Stimulated activated CD4-positive, alpha-beta T cell treated with anti-CD3 and anti-CD28 coated beads, TNF-alpha, amount 100 ng/mL, for 1 hour (primary cell): ENCODE results near the gene KCNIP4.

Experiments used
- DNase-seq, 3 donors: peaks; one replicate each; pipeline ENCODE4 v3.0.0-alpha.2; 2020; ENCODE audit warnings: low read depth in 3 of 3, low spot score in 1 of 3

The KCNIP4 gene

DNA sequence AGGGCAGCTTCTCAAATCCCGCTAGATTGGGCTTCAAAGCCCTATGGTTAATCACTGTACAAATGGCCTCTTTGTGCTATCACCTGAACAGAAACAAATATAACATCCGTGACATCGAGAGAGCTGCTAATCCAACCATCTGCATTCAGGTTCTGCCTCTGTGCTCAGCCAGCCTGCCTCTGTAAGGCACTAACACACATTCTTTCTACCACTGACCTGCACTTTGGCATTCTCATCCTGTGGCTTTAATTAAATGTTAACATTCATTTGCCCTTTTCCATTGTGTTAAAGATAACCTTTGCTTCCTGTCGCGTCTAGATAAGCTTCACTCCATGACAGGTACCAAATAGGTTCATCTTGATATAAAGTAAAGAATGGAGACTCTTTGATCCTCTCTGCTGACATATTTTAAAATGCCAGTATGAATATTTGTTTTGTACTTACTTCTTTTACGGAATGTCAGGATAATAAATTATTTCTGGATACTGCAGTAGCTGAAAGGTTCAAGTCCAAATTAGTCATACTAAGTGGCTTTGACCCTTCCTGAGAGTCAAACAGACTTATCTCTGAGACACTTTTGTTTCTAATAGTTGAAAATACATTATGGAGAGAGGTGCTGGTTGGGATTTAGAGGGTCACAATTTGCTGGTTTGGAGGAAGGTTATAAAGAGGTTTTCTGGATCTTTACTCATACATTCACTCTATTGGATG lies 742.6 kb downstream of the KCNIP4 start:
- DNase-seq: no peak

DNA sequence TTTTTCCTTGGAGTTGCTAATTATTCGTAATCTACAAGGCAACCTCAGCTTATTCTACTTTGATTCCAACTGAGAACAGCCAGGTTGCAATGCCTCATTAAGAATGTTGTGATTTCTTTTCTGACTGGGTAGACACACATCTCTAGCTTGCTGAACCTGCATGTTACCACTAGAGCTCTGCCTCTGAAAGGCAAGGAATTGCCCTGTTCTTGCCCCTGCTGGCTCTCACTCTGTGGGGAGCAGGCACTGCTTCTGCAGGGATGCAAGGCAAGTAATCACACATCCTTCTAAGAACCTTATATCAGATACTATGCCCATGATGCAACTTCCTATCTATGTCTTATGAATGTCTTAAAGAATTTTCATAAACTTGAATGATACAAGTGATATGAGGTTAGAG lies 745.2 kb downstream of the KCNIP4 start:
- DNase-seq: no peak

DNA sequence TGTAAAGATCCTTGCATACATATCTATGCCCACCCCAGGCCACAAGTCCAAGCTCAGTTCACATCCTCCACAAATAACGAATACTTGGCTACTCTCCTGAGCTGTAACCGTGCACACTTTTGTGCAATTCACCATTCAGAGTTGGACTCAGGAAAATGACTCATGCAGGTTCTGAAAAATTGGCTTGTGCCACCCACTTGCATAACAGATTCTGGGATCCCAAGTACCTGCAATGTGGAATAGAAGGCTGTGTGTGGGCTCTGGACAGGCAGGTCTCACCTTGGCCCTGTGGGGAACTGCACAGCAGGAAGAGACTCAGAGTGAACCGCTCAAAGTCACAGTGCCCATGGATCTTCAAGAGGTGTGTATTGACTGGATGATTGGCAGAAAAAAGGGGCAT lies 745.6 kb downstream of the KCNIP4 start:
- no peak for DNase-seq

DNA sequence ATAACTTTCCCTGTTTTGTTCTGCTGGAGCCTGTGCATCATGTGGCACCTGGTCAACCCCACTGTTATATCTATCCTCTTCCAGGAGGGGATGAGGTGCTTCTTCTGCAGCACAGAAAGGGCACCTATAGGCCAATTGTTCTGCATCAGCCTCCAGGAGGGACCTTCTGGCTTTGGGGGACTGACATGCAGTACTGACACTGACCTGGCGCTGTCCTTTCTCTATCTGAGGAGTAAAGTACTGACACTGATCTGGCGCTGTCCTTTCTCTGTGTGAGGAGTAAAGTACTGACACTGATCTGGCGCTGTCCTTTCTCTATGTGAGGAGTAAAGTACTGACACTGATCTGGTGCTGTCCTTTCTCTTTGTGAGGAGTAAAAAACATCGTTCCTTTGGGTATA lies 749.9 kb downstream of the KCNIP4 start:
- no peak for DNase-seq

DNA sequence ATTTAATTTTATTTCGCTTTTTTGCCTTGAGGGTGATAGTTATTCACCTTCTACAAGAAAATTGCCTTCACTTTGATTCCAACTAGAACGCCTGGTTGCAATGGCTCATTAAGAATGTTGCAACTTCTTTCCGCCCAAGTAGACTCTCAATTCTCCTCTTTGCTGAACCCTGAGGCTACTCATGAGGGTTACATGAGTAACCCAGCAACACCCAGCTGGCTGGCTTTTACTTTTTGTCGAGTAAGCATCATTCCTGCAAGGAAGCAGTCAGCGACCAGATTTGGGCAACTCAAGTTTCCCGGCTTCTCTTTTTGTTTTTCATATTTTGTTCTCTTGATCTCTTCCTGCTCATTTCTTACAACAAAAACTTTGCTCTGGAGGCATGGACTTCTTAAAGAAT lies 752.9 kb downstream of the KCNIP4 start:
- DNase-seq: no peak

DNA sequence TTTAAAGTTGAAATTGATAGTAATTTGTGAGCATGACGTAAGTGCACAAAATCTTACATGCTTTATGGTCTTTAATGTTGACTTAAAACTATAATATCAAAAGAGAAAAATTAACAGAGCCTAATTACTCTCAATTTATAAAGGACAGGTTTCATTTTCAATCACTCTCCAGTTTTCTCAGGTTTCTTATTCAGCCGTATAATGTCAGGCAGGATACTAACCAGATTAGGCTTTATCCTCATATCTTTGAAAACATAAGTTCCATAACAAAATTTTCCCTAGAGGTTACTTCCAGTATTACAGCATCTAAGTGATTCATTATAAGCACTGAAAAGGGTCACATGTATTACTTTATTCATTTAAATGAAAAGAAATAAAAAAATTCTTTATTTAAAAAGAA lies 756.2 kb downstream of the KCNIP4 start:
- no peak for DNase-seq

DNA sequence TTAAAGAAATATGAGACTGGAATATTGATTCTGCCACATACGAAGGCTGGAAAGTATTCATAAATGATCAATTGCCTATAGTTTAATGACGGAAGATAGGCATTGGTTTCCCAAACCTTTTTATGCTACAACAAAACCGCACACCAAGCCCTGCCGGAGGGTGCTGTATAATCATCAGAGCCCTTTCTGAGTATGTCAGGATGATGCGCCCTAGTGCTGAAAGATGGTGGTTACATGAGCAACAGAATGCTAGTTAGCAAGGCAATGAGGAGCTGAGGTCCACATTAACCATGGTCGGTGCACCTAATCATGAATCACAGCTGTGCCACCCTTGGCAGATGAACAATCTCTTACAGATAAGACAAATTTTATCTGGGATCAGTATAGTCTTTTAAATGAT lies 757.3 kb downstream of the KCNIP4 start:
- no peak for DNase-seq

DNA sequence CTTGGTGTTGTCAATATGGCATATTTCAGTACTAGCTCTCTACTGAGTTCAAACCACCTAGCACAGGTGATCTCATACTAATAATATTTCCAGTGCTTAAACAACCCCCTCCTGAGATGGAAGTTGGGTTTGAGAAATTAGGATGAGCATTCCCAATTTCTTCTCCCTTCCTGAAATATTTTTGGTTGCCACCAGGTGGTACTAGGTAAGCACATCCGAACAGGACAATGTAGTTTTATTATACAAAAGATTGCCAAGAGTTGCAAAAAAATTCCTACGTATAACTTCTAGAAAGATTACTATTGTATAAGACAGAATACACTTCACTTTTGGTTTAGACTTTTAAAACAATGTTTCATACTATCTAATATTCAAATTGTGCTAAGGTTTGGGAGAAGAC lies 763.8 kb downstream of the KCNIP4 start:
- DNase-seq: no peak

DNA sequence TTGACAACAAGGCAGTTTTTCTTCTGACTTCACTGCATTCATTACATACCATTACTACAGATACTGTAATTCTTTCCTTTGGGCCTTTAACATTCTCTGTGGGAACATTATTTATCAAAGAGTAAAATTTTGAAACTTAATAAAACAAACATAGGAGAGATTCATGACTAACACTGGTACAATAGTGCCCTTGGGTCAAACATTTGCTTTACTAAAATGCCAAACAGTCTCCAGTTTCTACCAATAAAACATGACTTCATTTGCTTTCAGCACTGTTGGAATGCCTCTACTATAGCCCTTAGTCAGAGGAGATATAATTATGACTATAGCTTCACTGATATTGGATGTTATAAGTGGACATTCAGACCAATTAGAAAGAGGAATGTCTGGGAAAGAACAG lies 766.9 kb downstream of the KCNIP4 start:
- DNase-seq: no peak

DNA sequence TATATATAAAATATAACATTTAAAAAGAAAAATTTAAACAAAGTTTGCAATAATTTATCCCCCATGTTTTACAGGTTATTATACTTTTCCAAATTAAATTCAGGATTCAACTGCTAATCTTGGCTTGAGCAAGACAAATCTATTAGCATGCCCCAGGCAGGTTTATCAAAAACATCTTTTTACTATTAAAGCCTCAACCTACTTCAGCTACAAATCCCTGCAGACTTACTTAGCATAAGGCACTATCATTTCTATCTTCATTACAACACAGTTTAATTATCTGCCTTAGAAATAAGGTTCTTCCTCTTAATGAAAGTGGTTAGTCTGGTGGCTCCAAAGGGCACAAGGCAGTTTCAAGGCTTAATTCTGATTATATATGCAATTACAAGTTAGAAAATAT lies 770.7 kb downstream of the KCNIP4 start:
- no peak for DNase-seq

DNA sequence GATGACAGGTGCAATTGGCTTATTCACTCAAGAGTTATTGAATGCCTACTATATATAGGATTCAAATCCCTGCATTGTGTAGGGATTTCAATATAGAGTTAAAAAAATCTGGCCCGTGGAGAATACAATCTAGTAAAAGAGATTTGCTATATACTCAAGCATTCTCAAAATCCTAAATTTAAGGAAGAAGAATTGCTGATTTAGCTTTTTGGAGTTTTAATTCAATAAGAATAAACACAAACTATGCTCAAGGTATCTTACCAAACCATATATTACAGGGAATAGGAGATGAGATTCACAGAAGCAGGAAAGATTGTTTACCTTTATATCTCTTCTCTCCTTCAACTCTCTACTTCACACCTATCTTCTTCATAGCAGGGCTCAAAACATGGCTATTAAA lies 771.5 kb downstream of the KCNIP4 start:
- no peak for DNase-seq

DNA sequence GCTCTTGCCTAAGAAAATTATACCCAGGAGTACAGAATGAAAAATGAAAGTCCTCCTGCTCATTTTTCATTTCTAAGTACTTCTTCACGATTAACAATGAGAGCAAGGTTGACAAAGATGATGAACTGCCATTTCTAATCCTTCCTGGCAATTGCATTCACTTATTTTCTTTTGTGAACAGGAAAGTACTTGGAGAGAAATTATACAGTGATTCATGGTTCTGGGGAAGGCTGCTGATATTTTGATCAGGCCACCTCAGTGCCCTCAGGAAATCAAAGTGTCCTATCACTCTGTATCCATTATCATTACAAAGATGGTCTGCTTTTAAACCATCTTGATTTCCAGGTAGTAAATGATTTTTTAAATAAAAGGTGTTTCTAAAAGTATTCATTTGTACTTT lies 780.9 kb downstream of the KCNIP4 start:
- DNase-seq: no peak

DNA sequence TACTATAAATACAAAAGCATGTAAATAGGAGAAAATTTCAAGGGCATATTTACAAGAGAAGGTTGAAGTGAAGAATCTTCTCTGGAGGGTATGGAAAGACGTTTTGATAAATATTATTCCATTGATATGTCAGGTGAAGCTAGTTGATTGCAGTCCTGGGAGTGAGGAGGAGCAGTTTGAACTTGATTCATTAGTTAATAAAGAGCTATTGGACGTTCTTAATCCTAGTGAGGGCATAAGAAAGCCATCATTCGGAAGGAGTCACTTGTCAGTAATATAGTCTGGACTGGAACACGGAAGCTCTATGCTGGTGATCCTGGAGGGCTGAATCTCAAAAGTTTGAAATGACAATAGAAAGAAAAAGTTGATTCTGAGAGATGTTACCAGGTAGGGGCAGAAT lies 793.2 kb downstream of the KCNIP4 start:
- no peak for DNase-seq

DNA sequence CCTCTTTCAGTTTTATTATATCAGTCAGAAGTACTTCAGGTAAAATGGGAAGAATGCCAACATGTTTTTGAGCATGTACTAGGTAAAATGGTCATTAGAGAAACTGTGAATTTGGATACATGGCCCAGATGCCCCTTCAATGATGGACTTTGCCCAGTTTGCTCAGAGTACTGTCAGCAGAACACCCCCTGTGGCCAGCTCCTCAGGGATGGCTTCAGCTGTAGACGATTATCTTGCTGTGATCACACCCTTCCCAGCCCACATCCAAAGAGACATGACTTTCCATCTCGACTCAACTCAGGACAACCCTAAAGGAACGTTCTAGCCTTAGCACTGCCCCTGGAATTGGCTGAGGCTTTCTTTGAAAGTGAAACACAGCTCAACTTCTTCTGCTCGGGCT lies 809.2 kb downstream of the KCNIP4 start:
- DNase-seq: no peak

DNA sequence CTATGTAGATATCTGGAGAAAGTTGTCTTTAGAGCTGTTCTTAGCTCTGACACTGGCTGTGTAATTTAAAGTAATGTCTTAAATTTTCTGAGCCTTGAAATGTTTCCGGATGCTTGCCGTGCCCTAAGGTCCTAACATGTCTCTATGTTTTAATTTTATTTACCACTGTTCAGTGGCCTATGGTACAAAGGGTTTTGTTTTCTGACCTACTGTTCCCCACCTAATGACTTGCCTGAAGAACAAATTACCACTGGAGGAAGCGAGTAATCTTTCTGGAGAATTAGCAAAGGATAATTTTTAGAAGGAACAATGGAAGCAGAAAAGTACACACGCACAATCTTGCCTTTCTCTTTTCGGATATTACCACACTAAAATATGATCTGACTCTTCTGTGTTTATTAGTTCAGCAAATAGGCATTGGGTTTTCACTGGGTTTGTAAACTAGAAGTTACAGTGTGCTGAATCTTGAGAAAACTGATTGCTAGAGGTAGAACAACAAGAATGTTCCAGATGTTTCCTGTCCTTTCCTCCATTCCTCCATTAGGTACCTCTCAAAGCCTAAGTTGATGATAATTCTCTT lies 812.4 kb downstream of the KCNIP4 start:
- no peak for DNase-seq

DNA sequence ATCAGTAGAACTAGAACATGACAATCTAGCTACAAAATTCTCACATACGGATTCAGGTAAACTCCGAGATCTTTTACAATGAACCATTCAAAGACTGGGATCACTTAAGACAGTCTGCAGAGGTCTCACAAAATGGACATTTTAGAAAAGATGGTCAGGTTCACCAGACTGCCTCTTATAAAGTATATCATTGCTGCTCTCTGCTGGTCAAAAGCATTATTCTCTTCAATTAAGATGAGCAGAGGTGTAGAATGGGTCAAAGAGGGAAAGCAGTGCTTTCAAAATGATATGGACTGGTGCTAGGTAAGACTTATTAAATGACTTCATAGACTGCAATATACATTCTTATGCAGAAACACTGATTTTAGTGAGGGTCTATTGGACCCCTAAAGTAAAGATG lies 813.6 kb downstream of the KCNIP4 start:
- DNase-seq: no peak

DNA sequence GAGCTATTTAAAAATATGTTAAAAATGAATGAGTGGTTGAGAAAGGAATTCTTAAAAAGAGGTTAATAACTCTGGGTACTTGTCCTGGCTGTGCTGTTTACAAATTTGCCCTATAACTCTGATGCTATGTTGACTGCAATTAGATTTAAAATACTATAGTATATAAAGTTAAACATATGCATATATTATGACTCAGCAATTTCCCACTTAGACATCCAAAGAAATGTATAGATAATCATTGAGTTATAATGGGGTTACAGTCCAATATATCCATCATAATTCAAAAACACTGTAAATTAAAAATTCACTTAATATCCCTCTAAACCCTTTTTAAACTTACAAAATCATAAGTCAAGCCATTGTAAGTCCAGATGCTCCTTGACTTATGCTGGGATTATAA lies 818.0 kb downstream of the KCNIP4 start:
- DNase-seq: no peak

DNA sequence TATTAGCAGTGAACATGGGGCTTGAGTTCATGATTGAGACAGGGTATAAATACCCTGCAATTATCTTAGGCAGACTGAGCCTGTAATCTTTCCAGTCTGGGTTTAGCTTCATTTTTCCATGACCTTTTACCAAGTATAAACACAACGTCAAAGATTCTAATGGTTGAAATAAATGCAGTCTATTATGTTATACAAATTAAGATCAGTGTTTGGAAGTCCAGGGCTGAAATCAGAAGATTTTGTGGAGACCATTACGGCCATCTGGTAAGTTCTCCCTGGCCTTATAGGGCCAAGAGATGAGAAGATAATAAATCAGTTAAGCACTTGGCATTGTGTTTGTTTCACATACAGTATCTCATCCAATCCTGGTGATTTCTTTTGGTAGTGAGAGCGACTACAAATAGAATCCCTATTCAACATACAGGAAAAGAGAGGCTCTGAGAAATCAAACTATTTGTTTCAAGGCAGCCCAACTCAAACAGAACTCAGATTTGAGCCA lies 822.5 kb downstream of the KCNIP4 start:
- DNase-seq: no peak

DNA sequence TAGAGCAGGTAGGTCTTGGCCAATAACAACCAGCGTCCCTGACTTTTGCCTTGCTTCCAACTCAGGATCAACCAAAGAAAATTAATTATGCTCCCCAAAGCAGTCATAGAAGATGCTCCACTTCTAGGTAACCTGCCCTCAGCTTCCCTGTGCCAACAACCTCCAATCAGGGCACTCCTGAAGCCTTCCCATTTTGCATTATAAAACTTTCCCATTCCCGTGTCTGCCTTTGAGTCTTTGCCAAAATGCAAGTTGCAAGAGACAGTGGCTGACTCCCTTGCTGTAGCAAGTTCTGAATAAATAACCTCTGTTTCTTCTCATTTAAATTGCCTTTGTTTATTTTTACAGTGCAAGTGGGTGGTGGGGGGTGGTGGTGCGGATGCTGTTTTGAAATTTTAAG lies 830.3 kb downstream of the KCNIP4 start:
- DNase-seq: no peak

DNA sequence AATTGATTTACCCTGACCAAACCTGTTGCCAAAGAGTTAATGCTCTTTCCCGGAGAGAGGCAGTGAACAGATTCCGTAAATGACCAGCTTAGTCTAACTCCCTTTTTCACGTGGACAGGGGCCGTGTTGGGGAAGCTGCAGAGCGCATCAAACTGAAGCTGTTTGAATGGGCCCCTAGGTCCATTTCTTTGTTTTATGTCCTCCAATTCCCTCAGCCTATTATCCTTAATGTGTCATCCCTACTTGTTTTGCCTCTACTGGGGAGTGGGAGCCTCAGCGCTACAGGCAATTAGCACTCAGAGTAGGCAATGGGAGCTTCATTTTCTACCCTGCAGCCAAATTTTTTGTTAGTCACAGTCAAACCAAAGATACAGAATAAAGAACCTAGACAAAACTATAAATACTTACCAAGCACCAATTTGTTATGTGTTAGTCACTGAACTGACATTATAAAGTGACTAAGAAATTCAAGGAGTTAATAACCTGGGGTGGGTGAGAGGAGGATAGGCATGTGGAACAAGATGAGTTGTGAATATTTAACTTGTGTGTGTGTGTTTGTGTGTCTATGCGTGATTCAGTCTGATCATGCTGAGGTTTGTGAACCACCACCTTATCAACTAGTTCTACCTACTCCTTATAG lies 830.9 kb downstream of the KCNIP4 start:
- no peak for DNase-seq

DNA sequence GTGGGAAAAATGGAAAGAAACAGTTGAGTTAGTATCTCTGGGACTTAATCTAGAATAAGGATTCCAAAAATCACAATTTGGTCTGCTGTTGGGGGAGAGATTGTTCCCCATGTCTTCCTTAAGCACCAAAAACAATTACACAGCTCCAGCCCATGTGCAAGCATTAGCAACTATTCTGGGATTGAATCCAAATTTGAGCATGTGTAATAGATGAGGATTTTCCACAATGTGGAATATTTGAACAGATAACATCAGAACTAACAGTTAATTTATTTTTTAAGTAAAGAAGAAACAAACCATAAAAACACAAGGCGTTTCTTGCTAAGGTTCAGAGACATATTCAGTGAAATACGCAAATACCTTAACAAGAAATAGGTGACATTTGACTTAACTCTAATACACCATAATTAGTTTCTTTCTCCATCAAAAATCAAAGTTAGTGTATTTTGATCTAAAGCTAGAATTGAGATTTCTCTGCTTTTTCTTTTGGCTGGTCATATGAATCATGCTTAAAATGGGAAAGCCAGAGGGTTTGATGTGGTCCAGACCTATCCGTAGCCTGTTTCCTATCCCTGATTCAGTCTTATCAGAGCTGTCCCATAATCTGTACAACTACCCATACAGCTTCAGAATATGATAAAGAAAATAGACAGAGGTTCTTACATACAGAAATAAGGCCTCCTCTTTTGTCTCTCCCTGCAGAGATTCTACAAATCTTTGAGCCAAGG lies 834.9 kb downstream of the KCNIP4 start:
- no peak for DNase-seq

DNA sequence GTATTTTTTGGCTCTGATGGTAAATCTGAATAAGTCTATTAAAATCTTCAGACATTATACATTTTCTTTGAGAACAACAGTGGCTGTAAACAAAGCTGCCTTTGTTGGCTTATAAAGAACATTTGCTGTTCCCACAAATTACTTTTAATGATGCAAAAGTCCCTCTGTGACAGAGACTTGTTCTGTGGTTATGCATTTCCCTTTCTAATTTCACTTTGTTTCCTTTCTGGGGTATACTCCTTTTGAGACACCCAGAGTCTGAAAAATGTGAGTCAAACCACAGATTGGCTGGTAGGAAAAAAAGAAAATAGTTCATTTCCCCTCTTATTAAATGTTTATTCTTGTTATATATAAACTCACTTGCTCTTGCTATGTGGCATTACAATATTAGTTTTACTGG lies 845.9 kb downstream of the KCNIP4 start:
- no peak for DNase-seq
